PC-3 (cell line): ENCODE results near the gene REEP1. TPM values are rescaled to one million over a fixed set of nuclear protein-coding genes. Genes with fewer than 3 reads are reported as not detected.

Experiments used
- ATAC-seq: fragments of 200-7000 bp; cut with Tn5 transposase; 2 replicates; pipeline ENCODE4 v1.9.1; 2020; ENCODE audit warnings: mild to moderate bottlenecking, moderate library complexity
- BruUV-seq: library from RNA; stranded (reverse); fragments of 400-500 nt; replicated peaks from 2 replicates; lab custom pipeline; 2021; lab: Mats Ljungman, UMichigan
- CTCF ChIA-PET: fragments of 300-600 bp; sonication (Branson Sonifier 250); formaldehyde crosslinking; loops from one replicate; lab custom pipeline; 2022; ENCODE audit warnings: antibody characterized with exemption; lab: Charles Lee
- POLR2A ChIA-PET: fragments of 300-600 bp; sonication (Branson Sonifier 250); formaldehyde crosslinking; loops from one replicate; lab custom pipeline; 2022; ENCODE audit warnings: antibody characterized with exemption; ENCODE audit not compliant: unreplicated experiment; lab: Charles Lee
- DNase-seq: peaks from one replicate; pipeline ENCODE4 v3.0.0-alpha.2; 2015
- H2AFZ ChIP-seq: fragments of 300-600 bp; sonication (generic); 2 replicates; pipeline ENCODE4 v1.6.0; 2016; ENCODE audit warnings: antibody characterized with exemption, low read length
- H3F3A ChIP-seq: fragments of 300-600 bp; sonication (generic); one replicate; pipeline ENCODE4 v1.6.0; 2017; ENCODE audit warnings: antibody characterized with exemption, low read length, control low read depth, mild to moderate bottlenecking; ENCODE audit not compliant: unreplicated experiment
- H3K27ac ChIP-seq: fragments of 300-600 bp; sonication (generic); 2 replicates; pipeline ENCODE4 v1.5.1; 2016; ENCODE audit warnings: mild to moderate bottlenecking, low read length
- H3K27me3 ChIP-seq: fragments of 300-600 bp; sonication (generic); 2 replicates; pipeline ENCODE4 v1.6.1; 2016; ENCODE audit warnings: low read length, mixed read lengths
- H3K36me3 ChIP-seq: fragments of 300-600 bp; sonication (generic); 2 replicates; pipeline ENCODE4 v1.6.1; 2016; ENCODE audit warnings: low read depth, mixed run types, low read length, mixed read lengths
- H3K4me1 ChIP-seq: fragments of 300-600 bp; sonication (generic); 2 replicates; pipeline ENCODE4 v1.5.1; 2016; ENCODE audit warnings: low read length; ENCODE audit not compliant: insufficient read depth
- H3K4me2 ChIP-seq: fragments of 300-600 bp; sonication (generic); 2 replicates; pipeline ENCODE4 v1.6.0; 2016; ENCODE audit warnings: low read length
- H3K4me3 ChIP-seq: fragments of 300-600 bp; sonication (generic); 2 replicates; pipeline ENCODE4 v1.5.1; 2016; ENCODE audit warnings: mild to moderate bottlenecking, low read length, mixed read lengths
- H3K79me2 ChIP-seq: fragments of 300-600 bp; sonication (generic); 2 replicates; pipeline ENCODE4 v1.6.1; 2017; ENCODE audit warnings: low read length, mixed read lengths
- H3K9ac ChIP-seq: fragments of 300-600 bp; sonication (generic); 2 replicates; pipeline ENCODE4 v1.6.0; 2016; ENCODE audit warnings: mild to moderate bottlenecking, low read length
- H3K9me2 ChIP-seq: fragments of 300-600 bp; sonication (generic); replicated peaks from 2 replicates; pipeline ENCODE4 v1.6.1; 2016; ENCODE audit warnings: mixed run types, low read length, mixed read lengths
- H3K9me3 ChIP-seq: fragments of 300-600 bp; sonication (generic); 2 replicates; pipeline ENCODE4 v1.6.1; 2016; ENCODE audit warnings: low read length, mixed read lengths
- H4K20me1 ChIP-seq: fragments of 300-600 bp; sonication (generic); 2 replicates; pipeline ENCODE4 v1.6.1; 2016; ENCODE audit warnings: low read length, mixed read lengths
- EZH2 ChIP-seq: fragments of 300-600 bp; sonication (generic); IDR thresholded peaks from one replicate; pipeline ENCODE4 v1.6.1; 2017; ENCODE audit warnings: antibody characterized with exemption, mild to moderate bottlenecking, low read length; ENCODE audit not compliant: unreplicated experiment
- EZH2phosphoT487 ChIP-seq: fragments of 300-600 bp; sonication (generic); IDR thresholded peaks from 2 replicates; pipeline ENCODE4 v1.6.1; 2018; ENCODE audit warnings: mild to moderate bottlenecking, antibody characterized with exemption, low read length, borderline replicate concordance
- intact Hi-C: fragments of 100-400 bp; cut with micrococcal nuclease; formaldehyde crosslinking; loops from 2 replicates; pipeline ENCODE4 v1.9.0; 2023
- total RNA-seq: library from RNA; depleted of rRNA; stranded (reverse); fragments of >200 nt; gene quantifications from 2 replicates; pipeline ENCODE4 v1.2.3, GENCODE V29; 2014
- TF ChIP-seq, protein P1 (sequence below): fragments of 300-600 bp; sonication (generic); conservative IDR thresholded peaks from 2 replicates; pipeline ENCODE4 v1.5.1; 2017; ENCODE audit warnings: antibody characterized with exemption, low read depth, mild to moderate bottlenecking, low read length

Gene REEP1
- total RNA-seq, 1 experiment from 2014 or later = not detected

DNA sequence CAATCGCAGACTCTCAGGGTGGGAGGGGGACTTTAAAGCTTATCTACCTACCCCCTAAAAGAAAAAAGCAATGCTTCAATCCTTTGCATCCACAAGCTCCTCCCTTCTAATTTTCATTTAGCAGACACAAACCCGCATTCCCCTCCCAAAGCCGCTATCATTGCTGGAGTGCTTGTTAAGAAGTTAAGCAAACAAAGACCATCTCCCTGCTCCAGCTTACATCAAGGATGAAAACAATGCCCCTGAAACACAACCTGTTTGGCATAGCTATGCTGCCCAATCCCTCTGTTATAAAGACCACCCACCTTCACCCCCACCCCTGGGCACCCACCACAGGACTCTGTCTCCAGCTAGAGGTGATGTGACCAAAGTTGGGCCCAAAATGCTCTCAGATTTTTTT, 33.0 kb downstream of the REEP1 start:
- Histone ChIP-seq H3K79me2 (no peaks in the 10 kb centered on the region), H4K20me1 (no peaks in the 10 kb centered on the region), H3K9me2 (no peaks in the 10 kb centered on the region), H3K4me1 (no peaks in the 10 kb centered on the region), H3K4me3 (no peak overlapping the region), H3K9ac (no peak overlapping the region), H3K27me3 (peaks cover 41% of the 10 kb centered on the region), H2AFZ (no peak overlapping the region), H3F3A (no peaks in the 10 kb centered on the region), H3K36me3 (no peaks in the 10 kb centered on the region), H3K27ac (no peak overlapping the region), H3K9me3 (no peaks in the 10 kb centered on the region), H3K4me2 (no peak overlapping the region)
- POLR2A ChIA-PET = interaction anchor here (0.7 kb wide), 1 partner anchor 21 kb away, joined by 4 read pairs; no protein-coding TSS in a partner anchor
- ATAC-seq (no peak), DNase-seq (no peak)
- no peak for TF ChIP-seq EZH2
- no peak for TF ChIP-seq EZH2phosphoT487
- TF ChIP-seq, protein P1, sequence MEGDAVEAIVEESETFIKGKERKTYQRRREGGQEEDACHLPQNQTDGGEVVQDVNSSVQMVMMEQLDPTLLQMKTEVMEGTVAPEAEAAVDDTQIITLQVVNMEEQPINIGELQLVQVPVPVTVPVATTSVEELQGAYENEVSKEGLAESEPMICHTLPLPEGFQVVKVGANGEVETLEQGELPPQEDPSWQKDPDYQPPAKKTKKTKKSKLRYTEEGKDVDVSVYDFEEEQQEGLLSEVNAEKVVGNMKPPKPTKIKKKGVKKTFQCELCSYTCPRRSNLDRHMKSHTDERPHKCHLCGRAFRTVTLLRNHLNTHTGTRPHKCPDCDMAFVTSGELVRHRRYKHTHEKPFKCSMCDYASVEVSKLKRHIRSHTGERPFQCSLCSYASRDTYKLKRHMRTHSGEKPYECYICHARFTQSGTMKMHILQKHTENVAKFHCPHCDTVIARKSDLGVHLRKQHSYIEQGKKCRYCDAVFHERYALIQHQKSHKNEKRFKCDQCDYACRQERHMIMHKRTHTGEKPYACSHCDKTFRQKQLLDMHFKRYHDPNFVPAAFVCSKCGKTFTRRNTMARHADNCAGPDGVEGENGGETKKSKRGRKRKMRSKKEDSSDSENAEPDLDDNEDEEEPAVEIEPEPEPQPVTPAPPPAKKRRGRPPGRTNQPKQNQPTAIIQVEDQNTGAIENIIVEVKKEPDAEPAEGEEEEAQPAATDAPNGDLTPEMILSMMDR = no peak
- BruUV-seq = no TSS peak
- CTCF ChIA-PET = no interaction called here
- intact Hi-C loops = no loop called here

DNA sequence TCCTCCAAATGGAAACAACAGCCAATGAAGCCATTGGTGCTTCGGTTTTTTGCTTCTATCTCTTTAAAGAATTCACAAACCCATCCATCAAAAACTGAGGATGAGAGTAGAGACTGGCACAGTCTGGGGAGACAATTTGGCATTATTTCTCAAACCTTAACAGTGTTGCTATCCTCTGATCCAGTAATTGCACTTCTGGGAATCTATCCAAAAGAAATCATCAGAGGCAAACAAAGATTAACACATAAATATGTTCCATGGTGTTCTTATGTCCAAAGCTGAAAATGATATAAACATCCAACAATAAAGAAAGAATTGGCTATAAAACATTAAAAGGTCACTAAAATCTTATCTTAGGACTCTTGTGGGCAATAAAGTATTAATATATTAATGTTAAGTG, 35.1 kb downstream of the REEP1 start:
- Histone ChIP-seq H3K4me1 (no peaks in the 10 kb centered on the region), H3K79me2 (no peaks in the 10 kb centered on the region), H3K4me2 (no peak overlapping the region), H3K4me3 (no peak overlapping the region), H2AFZ (no peak overlapping the region), H3K9ac (no peak overlapping the region), H3K27ac (no peak overlapping the region), H3K9me3 (no peaks in the 10 kb centered on the region), H3K36me3 (no peaks in the 10 kb centered on the region), H3K9me2 (no peaks in the 10 kb centered on the region), H3F3A (no peaks in the 10 kb centered on the region), H4K20me1 (no peaks in the 10 kb centered on the region), H3K27me3 (peaks cover 46% of the 10 kb centered on the region)
- CTCF ChIA-PET = no interaction called here
- no TSS peak for BruUV-seq
- DNase-seq (no peak), ATAC-seq (no peak)
- intact Hi-C loops = no loop called here
- POLR2A ChIA-PET = no interaction called here
- TF ChIP-seq, protein P1 = no peak
- TF ChIP-seq EZH2 = no peak
- TF ChIP-seq EZH2phosphoT487 = no peak

DNA sequence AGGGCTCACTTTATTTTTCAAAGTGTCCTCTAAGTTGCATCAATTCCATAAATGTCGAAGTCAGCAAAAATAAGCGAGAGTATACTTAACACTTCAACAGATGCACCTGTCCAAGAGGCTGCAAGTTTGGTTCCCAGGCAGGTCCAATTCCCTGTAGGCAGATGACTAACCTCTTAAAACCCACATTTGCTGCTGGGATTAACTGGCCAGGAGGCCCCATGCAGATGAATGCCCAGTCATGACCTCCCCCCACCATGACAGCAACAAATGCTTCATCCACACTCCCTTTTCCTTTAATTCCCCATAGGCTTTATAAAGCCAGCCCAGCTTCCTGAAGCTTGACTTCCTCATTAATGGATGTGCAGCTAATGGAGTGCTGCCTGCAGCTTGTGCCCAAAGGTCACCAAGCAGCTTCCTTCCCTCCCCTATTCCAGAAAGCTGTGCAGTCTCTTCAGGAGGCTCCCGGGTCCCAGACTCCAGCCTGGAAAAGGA, 35.7 kb downstream of the REEP1 start:
- no peaks in the 10 kb centered on the region for H3F3A ChIP-seq
- no peak overlapping the region for H3K4me2 ChIP-seq
- no peak overlapping the region for H3K4me3 ChIP-seq
- no peaks in the 10 kb centered on the region for H4K20me1 ChIP-seq
- TF ChIP-seq EZH2 (no peak), EZH2phosphoT487 (no peak)
- TF ChIP-seq, protein P1 = no peak
- no peak overlapping the region for H3K27ac ChIP-seq
- peaks cover 46% of the 10 kb centered on the region for H3K27me3 ChIP-seq
- H3K36me3 ChIP-seq = no peaks in the 10 kb centered on the region
- POLR2A ChIA-PET = no interaction called here
- CTCF ChIA-PET = no interaction called here
- no peaks in the 10 kb centered on the region for H3K9me3 ChIP-seq
- no peaks in the 10 kb centered on the region for H3K4me1 ChIP-seq
- H3K79me2 ChIP-seq = no peaks in the 10 kb centered on the region
- H2AFZ ChIP-seq = no peak overlapping the region
- no peaks in the 10 kb centered on the region for H3K9me2 ChIP-seq
- DNase-seq (no peak), ATAC-seq (no peak)
- H3K9ac ChIP-seq = no peak overlapping the region
- no TSS peak for BruUV-seq
- intact Hi-C loops = no loop called here
